ENCODE measurements around the gene PWWP2B. TPM values are rescaled to one million over a fixed set of nuclear protein-coding genes. Genes with fewer than 3 reads are reported as not detected.
"Not testable (repeated sequence)": the region's sequence is repeated elsewhere in the genome, so short reads cannot be mapped to it uniquely, and the experiment has no call there.

Gene PWWP2B
- total and polyA plus RNA-seq, 11 donors: 10.5 to 23.5 (median 15.3) TPM

DNA sequence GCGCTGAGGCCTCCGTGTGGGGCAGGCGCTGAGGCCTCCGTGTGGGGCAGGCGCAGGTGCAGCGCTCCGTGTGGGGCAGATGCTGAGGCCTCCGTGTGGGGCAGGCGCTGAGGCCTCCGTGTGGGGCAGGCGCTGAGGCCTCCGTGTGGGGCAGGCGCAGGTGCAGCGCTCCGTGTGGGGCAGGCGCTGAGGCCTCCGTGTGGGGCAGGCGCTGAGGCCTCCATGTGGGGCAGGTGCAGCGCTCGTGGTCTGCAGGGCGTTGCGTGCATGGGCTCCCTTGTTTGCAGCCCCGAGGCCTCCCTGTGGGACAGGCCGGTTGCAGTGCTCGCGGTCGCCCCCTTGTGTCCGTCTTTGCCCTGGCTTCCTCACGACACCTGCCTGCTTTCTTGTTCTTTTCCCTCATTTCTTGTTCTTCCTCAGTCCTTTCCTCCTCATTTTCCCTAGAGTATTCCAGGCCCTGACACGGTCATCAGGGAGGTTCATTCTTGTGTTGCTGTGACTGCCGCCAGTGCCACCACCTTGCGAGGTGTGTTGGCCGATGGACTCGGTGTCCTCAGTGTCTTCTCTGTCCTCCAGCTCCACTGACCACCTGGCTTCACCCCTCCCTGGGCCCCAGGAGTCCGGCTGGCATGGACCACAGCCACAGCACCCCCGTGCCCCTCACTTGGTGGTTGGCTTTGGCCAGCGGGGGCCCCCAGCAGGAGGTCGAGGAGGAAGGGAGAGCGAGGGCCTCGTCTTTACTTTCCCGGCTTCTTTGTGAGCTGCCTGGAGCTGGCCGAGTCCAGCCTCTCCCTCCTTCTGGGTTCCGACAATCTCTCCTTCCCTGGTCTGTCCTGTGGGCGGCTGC is 44.3 kb upstream of the PWWP2B start:
- DNase-seq (peak; percentile 60 to 88 (median 75)), ATAC-seq (peak in 3 of 4 donors; percentile 65 to 75 (median 72))
- H3K27me3 ChIP-seq, H3K9me3 ChIP-seq, H3K4me1 ChIP-seq, H3K4me3 ChIP-seq, H3K27ac ChIP-seq: not testable (repeated sequence)
- TF ChIP-seq, protein P1, sequence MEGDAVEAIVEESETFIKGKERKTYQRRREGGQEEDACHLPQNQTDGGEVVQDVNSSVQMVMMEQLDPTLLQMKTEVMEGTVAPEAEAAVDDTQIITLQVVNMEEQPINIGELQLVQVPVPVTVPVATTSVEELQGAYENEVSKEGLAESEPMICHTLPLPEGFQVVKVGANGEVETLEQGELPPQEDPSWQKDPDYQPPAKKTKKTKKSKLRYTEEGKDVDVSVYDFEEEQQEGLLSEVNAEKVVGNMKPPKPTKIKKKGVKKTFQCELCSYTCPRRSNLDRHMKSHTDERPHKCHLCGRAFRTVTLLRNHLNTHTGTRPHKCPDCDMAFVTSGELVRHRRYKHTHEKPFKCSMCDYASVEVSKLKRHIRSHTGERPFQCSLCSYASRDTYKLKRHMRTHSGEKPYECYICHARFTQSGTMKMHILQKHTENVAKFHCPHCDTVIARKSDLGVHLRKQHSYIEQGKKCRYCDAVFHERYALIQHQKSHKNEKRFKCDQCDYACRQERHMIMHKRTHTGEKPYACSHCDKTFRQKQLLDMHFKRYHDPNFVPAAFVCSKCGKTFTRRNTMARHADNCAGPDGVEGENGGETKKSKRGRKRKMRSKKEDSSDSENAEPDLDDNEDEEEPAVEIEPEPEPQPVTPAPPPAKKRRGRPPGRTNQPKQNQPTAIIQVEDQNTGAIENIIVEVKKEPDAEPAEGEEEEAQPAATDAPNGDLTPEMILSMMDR (IDR thresholded peaks at IDR 0.05): peak; percentile 74 to 90 (median 82)
- 45 to 56% (median 55%) methylated on average over 25 to 38 of the region's 44 CpGs for WGBS, 4 donors
- intact Hi-C loops (cut with DNase I): loop anchor here in 8 of 10 donors (1.0 to 2.0 kb wide), 3 partner anchors 128 to 130 kb away; no protein-coding TSS in a partner anchor
- peaks cover 0 to 15% (median 3%) of the 10 kb centered on the region in 9 donors for H3K36me3 ChIP-seq

DNA sequence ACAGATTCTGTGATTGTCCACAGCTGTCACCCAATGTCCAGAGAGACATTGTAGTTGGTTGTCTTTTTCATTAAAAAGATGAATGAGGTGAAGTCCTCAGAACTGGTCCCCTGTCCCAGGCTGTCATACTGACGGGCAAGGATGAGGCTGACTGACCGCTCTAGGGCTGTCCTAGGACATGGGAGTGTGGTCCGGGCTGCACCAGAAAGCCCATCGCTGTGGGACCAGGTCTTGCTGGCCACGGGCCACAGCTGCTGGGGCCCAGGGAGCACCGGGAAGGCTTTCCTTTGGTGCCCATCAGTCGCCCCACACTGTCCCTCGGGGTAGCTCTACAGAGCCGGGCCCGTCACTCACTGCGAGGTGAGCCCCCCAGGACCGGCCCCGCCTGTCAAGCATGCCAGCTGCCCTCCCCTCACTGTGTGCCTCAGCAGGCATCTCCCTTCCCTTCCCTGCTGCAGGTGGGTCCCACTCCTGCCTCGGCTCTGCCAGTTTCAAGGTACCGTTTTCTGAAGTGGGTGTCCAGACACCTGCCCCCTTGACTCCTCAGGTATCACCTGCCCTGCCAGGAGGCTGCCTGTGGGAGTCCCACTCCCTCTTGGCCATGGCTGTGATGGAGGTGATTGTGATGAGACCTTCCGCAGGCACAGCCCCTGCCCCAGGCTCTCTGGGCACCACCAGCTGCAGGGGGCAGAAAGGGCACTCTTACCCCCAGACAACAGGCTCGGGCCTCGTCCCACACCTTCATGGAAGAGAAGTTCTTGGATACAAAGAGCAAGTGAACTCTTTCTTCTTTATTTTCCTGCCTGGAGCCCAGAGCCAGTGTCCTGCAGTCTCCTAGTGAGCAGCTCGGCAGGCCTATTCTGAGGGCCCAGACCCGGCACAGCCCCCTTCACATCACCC is 43.3 kb upstream of the PWWP2B start:
- ATAC-seq (peak in 1 of 4 donors; percentile 14), DNase-seq (no peak)
- Histone ChIP-seq H3K27ac (no peak overlapping the region), H3K4me1 (no peaks in the 10 kb centered on the region), H3K27me3 (no peaks in the 10 kb centered on the region), H3K36me3 (peaks cover 0 to 8% (median under 1%) of the 10 kb centered on the region in 9 donors), H3K9me3 (no peaks in the 10 kb centered on the region), H3K4me3 (no peak overlapping the region)
- intact Hi-C loops (cut with DNase I): loop anchor here in 4 of 10 donors (2.0 kb wide), 2 partner anchors 129 to 131 kb away; no protein-coding TSS in a partner anchor
- 87 to 97% (median 92%) methylated on average over 13 to 20 of the region's 20 CpGs for WGBS, 4 donors
- TF ChIP-seq, protein P1 (IDR thresholded peaks at IDR 0.05): no peak
- TF ChIP-seq POLR2A (IDR thresholded peaks at IDR 0.05): no peak

DNA sequence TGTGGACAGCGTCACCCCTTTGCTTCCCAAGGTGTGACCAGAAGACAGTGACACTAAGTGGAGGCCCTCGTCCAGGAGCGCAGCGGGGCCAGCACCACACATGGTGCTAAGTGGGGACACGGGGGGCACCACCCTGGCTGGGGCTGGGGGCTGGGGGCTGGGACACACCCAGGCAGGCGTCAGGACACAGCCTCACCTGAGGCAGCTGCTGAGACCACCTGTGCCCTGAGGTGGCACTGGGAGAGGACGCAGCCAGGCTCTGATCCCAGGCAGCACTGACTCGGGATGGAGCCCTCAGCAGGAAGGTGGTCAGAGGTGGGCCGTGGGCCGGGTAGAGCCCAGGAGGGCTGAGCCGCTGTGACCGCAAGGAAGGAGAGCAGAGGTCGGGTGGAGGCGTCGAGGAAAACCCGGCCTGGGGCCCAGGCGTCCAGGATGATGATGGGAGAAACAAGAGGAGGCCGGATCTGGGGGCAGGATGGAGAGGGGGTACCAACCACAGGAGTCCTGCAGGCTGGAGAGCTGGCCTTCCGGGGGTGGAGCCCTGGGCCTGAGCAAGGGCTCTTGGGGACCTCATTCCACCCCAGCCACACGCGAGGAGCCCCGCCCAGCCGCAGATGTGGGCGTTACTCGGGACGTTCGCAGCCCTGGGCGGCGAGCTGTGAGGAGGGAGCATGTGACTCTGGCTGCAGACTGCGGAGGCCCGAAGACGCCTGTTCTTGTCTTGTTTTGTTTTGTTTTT is 42.5 kb upstream of the PWWP2B start:
- TF ChIP-seq, protein P1 (IDR thresholded peaks at IDR 0.05): no peak
- no peak for TF ChIP-seq POLR2A (IDR thresholded peaks at IDR 0.05)
- ATAC-seq (no peak), DNase-seq (no peak)
- Histone ChIP-seq H3K4me1 (no peaks in the 10 kb centered on the region), H3K27me3 (no peaks in the 10 kb centered on the region), H3K9me3 (no peaks in the 10 kb centered on the region), H3K4me3 (no peak overlapping the region), H3K27ac (no peak overlapping the region), H3K36me3 (peaks cover 0 to 5% (median 0%) of the 10 kb centered on the region in 9 donors)
- intact Hi-C loops (cut with DNase I): no loop called here
- WGBS, 4 donors: 84 to 95% (median 93%) methylated on average over 30 to 32 of the region's 32 CpGs

Data from heart left ventricle (tissue), 16 donors.